Skeletal muscle tissue (tissue), 4 donors: ENCODE results near the gene ITGB1BP1. TPM values are rescaled to one million over a fixed set of nuclear protein-coding genes. Genes with fewer than 3 reads are reported as not detected.

ENCODE experiments used
- H3K27ac ChIP-seq: one replicate; pipeline ENCODE4 v1.7.0; 2013; ENCODE audit warnings: mild to moderate bottlenecking, low read depth, low read length, inconsistent platforms
- H3K27me3 ChIP-seq, 3 donors: one replicate each; pipeline ENCODE4 v1.7.0; 2013; ENCODE audit warnings: low read length in 3 of 3; ENCODE audit not compliant: control insufficient read depth in 3 of 3, insufficient read depth in 3 of 3
- H3K36me3 ChIP-seq, 3 donors: one replicate each; pipeline ENCODE4 v1.7.0; 2013; ENCODE audit warnings: low read length in 3 of 3; ENCODE audit not compliant: control insufficient read depth in 3 of 3, insufficient read depth in 3 of 3
- H3K4me1 ChIP-seq, 3 donors: one replicate each; pipeline ENCODE4 v1.7.0; 2013; ENCODE audit warnings: low read length in 3 of 3, mild to moderate bottlenecking in 3 of 3; ENCODE audit not compliant: control insufficient read depth in 3 of 3, insufficient read depth in 3 of 3
- H3K4me3 ChIP-seq, 3 donors: one replicate each; pipeline ENCODE4 v1.7.0; 2013; ENCODE audit warnings: low read length in 3 of 3
- H3K9ac ChIP-seq, 3 donors: one replicate each; pipeline ENCODE4 v1.7.0; 2013; ENCODE audit warnings: low read length in 3 of 3, mild to moderate bottlenecking in 3 of 3, moderate library complexity in 2 of 3, low read depth in 1 of 3
- H3K9me3 ChIP-seq, 3 donors: one replicate each; pipeline ENCODE4 v1.7.0; 2013; ENCODE audit warnings: low read length in 3 of 3; ENCODE audit not compliant: control insufficient read depth in 3 of 3
- total RNA-seq: library from RNA; depleted of rRNA; stranded (reverse); fragments of >200 nt; gene quantifications from one replicate; pipeline ENCODE4 v1.2.3, GENCODE V29; 2014
- donor health status: Osteomylitis.

ITGB1BP1 gene
- 37.1 TPM for total RNA-seq

- no peaks in the 10 kb centered on the region for H3K9me3 ChIP-seq
- peaks cover 20 to 35% (median 31%) of the 10 kb centered on the region in 3 donors for H3K4me1 ChIP-seq
- peak within 1 kb of the TSS; percentile 97 to 98 (median 97) for H3K4me3 ChIP-seq
- peak within 1 kb of the TSS; percentile 81 for H3K27ac ChIP-seq
- H3K36me3 ChIP-seq = peaks cover 0 to 2% (median 0%) of the 10 kb centered on the region in 3 donors
- peak within 1 kb of the TSS; percentile 94 to 97 (median 96) for H3K9ac ChIP-seq
- no peaks in the 10 kb centered on the region for H3K27me3 ChIP-seq
These were observed at the start of gene ITGB1BP1, which contains the start of gene CPSF3 for GRCh38 chr2:9423100-9423921. ITGB1BP1 (minus strand) TSS chr2:9423528; CDS start chr2:9418697, 4,831 bp downstream. CPSF3 (plus strand) TSS chr2:9423654; CDS start chr2:9423774, 120 bp downstream.

GRCh38 chr2:9472511-9472910 lies 49.2 kb upstream of the ITGB1BP1 start:
- peaks cover 10 to 22% (median 13%) of the 10 kb centered on the region in 3 donors for H3K36me3 ChIP-seq
- H3K9me3 ChIP-seq = no peaks in the 10 kb centered on the region
- no peak overlapping the region for H3K4me3 ChIP-seq
- H3K4me1 ChIP-seq = peaks cover 9 to 24% (median 22%) of the 10 kb centered on the region in 3 donors
- no peak overlapping the region for H3K9ac ChIP-seq
- no peak overlapping the region for H3K27ac ChIP-seq
- H3K27me3 ChIP-seq = no peaks in the 10 kb centered on the region

GRCh38 chr2:9471206-9471605 lies 47.9 kb upstream of the ITGB1BP1 start:
- Histone ChIP-seq H3K4me3 (no peak overlapping the region), H3K27me3 (no peaks in the 10 kb centered on the region), H3K9ac (no peak overlapping the region), H3K36me3 (peaks cover 6 to 15% (median 9%) of the 10 kb centered on the region in 3 donors), H3K9me3 (no peaks in the 10 kb centered on the region), H3K4me1 (peaks cover 9 to 16% (median 15%) of the 10 kb centered on the region in 3 donors), H3K27ac (no peak overlapping the region)

- peaks cover 5 to 26% (median 11%) of the 10 kb centered on the region in 3 donors for H3K36me3 ChIP-seq
- H3K4me3 ChIP-seq = no peak overlapping the region
- no peaks in the 10 kb centered on the region for H3K27me3 ChIP-seq
- no peaks in the 10 kb centered on the region for H3K9me3 ChIP-seq
- peak overlapping the region in 1 of 3 donors; percentile 3 for H3K9ac ChIP-seq
- H3K27ac ChIP-seq = no peak overlapping the region
- H3K4me1 ChIP-seq = no peaks in the 10 kb centered on the region
These were observed 44.4 kb upstream of the ITGB1BP1 start for GRCh38 chr2:9467687-9468086.

GRCh38 chr2:9466147-9466683 lies 42.9 kb upstream of the ITGB1BP1 start:
- Histone ChIP-seq H3K36me3 (peaks cover 5 to 22% (median 17%) of the 10 kb centered on the region in 3 donors), H3K27ac (no peak overlapping the region), H3K4me3 (no peak overlapping the region), H3K4me1 (no peaks in the 10 kb centered on the region), H3K9me3 (no peaks in the 10 kb centered on the region), H3K27me3 (no peaks in the 10 kb centered on the region), H3K9ac (no peak overlapping the region)

GRCh38 chr2:9465170-9465569 lies 41.8 kb upstream of the ITGB1BP1 start:
- H3K27me3 ChIP-seq = no peaks in the 10 kb centered on the region
- H3K9me3 ChIP-seq = no peaks in the 10 kb centered on the region
- no peak overlapping the region for H3K9ac ChIP-seq
- peaks cover 5 to 24% (median 21%) of the 10 kb centered on the region in 3 donors for H3K36me3 ChIP-seq
- no peak overlapping the region for H3K27ac ChIP-seq
- no peak overlapping the region for H3K4me3 ChIP-seq
- H3K4me1 ChIP-seq = no peaks in the 10 kb centered on the region

- Histone ChIP-seq H3K4me1 (no peaks in the 10 kb centered on the region), H3K9me3 (no peaks in the 10 kb centered on the region), H3K9ac (no peak overlapping the region), H3K27ac (no peak overlapping the region), H3K36me3 (peaks cover 3 to 24% (median 22%) of the 10 kb centered on the region in 3 donors), H3K4me3 (no peak overlapping the region), H3K27me3 (no peaks in the 10 kb centered on the region)
These were observed 40.3 kb upstream of the ITGB1BP1 start for GRCh38 chr2:9463698-9464034.

GRCh38 chr2:9462886-9463697 lies 39.8 kb upstream of the ITGB1BP1 start:
- peak overlapping the region in 1 of 3 donors; percentile 25 for H3K9ac ChIP-seq
- no peaks in the 10 kb centered on the region for H3K27me3 ChIP-seq
- no peaks in the 10 kb centered on the region for H3K4me1 ChIP-seq
- no peaks in the 10 kb centered on the region for H3K9me3 ChIP-seq
- H3K36me3 ChIP-seq = peaks cover 3 to 23% (median 21%) of the 10 kb centered on the region in 3 donors
- H3K4me3 ChIP-seq = no peak overlapping the region
- no peak overlapping the region for H3K27ac ChIP-seq

GRCh38 chr2:9462313-9462712 lies 39.0 kb upstream of the ITGB1BP1 start:
- Histone ChIP-seq H3K27me3 (no peaks in the 10 kb centered on the region), H3K36me3 (peaks cover 0 to 23% (median 17%) of the 10 kb centered on the region in 3 donors), H3K9me3 (no peaks in the 10 kb centered on the region), H3K4me1 (no peaks in the 10 kb centered on the region), H3K27ac (no peak overlapping the region), H3K4me3 (no peak overlapping the region), H3K9ac (no peak overlapping the region)
